Ishikawa (cell line): ENCODE results near the gene VPS41.

Source experiments
- CREB1 ChIP-seq: IDR thresholded peaks from 2 replicates; pipeline ENCODE4 v1.6.1; 2012; ENCODE audit warnings: low read depth
- FOXM1 ChIP-seq: IDR thresholded peaks from 2 replicates; pipeline ENCODE4 v1.6.1; 2012; ENCODE audit warnings: low read depth, borderline replicate concordance
- RAD21 ChIP-seq: IDR thresholded peaks from 2 replicates; pipeline ENCODE4 v1.6.1; 2012; ENCODE audit warnings: low read depth
- TAF1 ChIP-seq: IDR thresholded peaks from 2 replicates; pipeline ENCODE4 v1.6.1; 2012; ENCODE audit warnings: low read depth, mild to moderate bottlenecking
- TCF12 ChIP-seq: IDR thresholded peaks from 2 replicates; pipeline ENCODE4 v1.6.1; 2012; ENCODE audit warnings: low read depth
- TEAD4 ChIP-seq: IDR thresholded peaks from 2 replicates; pipeline ENCODE4 v1.6.1; 2012
- YY1 ChIP-seq: IDR thresholded peaks from 2 replicates; pipeline ENCODE4 v1.6.1; 2012; ENCODE audit warnings: low read depth
- ZBTB7A ChIP-seq: IDR thresholded peaks from 2 replicates; pipeline ENCODE4 v1.6.1; 2012; ENCODE audit warnings: low read depth
- TF ChIP-seq, protein P1 (sequence below): IDR thresholded peaks from 2 replicates; pipeline ENCODE4 v1.6.1; 2012
- TF ChIP-seq, protein P2 (sequence below): IDR thresholded peaks from 2 replicates; pipeline ENCODE4 v1.6.1; 2012
- TF ChIP-seq, protein P3 (sequence below): IDR thresholded peaks from 2 replicates; pipeline ENCODE4 v1.6.1; 2012; ENCODE audit warnings: low read depth, mild to moderate bottlenecking

DNA sequence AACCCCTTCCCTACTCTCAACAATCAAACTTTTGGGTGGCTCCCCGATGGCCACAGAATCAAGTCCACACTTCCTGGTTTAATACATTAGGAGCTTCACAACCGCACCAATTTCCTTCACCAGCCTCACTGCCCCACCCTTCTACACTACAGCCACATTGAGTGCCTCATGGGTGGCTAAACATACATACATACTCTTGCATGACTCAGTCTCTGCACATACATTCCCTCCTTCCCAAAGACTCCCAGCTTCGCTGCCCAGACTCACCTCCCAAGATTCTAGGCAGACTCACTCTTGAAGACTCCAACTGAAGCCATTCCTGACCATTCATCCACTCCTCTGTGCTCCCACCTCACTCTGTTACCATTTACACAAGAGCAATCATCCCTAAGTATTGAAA lies 15.9 kb downstream of the VPS41 start:
- TF ChIP-seq TAF1, result no peak
- TF ChIP-seq, protein P1, sequence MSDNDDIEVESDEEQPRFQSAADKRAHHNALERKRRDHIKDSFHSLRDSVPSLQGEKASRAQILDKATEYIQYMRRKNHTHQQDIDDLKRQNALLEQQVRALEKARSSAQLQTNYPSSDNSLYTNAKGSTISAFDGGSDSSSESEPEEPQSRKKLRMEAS, result no peak
- TF ChIP-seq, protein P2, sequence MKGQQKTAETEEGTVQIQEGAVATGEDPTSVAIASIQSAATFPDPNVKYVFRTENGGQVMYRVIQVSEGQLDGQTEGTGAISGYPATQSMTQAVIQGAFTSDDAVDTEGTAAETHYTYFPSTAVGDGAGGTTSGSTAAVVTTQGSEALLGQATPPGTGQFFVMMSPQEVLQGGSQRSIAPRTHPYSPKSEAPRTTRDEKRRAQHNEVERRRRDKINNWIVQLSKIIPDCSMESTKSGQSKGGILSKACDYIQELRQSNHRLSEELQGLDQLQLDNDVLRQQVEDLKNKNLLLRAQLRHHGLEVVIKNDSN, result no peak
- no peak for TF ChIP-seq TEAD4
- no peak for TF ChIP-seq RAD21
- TF ChIP-seq FOXM1, result no peak
- TF ChIP-seq, protein P3, sequence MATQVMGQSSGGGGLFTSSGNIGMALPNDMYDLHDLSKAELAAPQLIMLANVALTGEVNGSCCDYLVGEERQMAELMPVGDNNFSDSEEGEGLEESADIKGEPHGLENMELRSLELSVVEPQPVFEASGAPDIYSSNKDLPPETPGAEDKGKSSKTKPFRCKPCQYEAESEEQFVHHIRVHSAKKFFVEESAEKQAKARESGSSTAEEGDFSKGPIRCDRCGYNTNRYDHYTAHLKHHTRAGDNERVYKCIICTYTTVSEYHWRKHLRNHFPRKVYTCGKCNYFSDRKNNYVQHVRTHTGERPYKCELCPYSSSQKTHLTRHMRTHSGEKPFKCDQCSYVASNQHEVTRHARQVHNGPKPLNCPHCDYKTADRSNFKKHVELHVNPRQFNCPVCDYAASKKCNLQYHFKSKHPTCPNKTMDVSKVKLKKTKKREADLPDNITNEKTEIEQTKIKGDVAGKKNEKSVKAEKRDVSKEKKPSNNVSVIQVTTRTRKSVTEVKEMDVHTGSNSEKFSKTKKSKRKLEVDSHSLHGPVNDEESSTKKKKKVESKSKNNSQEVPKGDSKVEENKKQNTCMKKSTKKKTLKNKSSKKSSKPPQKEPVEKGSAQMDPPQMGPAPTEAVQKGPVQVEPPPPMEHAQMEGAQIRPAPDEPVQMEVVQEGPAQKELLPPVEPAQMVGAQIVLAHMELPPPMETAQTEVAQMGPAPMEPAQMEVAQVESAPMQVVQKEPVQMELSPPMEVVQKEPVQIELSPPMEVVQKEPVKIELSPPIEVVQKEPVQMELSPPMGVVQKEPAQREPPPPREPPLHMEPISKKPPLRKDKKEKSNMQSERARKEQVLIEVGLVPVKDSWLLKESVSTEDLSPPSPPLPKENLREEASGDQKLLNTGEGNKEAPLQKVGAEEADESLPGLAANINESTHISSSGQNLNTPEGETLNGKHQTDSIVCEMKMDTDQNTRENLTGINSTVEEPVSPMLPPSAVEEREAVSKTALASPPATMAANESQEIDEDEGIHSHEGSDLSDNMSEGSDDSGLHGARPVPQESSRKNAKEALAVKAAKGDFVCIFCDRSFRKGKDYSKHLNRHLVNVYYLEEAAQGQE, result no peak
- TF ChIP-seq CREB1, result no peak
- TF ChIP-seq ZBTB7A, result no peak
- TF ChIP-seq YY1, result no peak
- TF ChIP-seq TCF12, result no peak
